IPS DF 6.9 (cell line): ENCODE results near the gene LRP5.
A peak's percentile ranks its signal among the peaks of the same experiment; 100 is the strongest.

Experiments
- DNase-seq: peaks from one replicate; pipeline ENCODE4 v3.0.0-alpha.2; 2013; ENCODE audit warnings: low read depth, low spot score
- H3K27ac ChIP-seq: one replicate; pipeline ENCODE4 v1.5.1; 2013; ENCODE audit warnings: low read length, control low read depth
- H3K27me3 ChIP-seq: 2 replicates; pipeline ENCODE4 v1.6.1; 2013; ENCODE audit warnings: mild to moderate bottlenecking, low read length; ENCODE audit not compliant: control insufficient read depth, insufficient read depth
- H3K36me3 ChIP-seq: 2 replicates; pipeline ENCODE4 v1.6.1; 2013; ENCODE audit warnings: low read length; ENCODE audit not compliant: control insufficient read depth, insufficient read depth
- H3K4me1 ChIP-seq: 2 replicates; pipeline ENCODE4 v1.6.1; 2013; ENCODE audit warnings: low read length; ENCODE audit not compliant: control insufficient read depth, insufficient read depth
- H3K4me3 ChIP-seq: 2 replicates; pipeline ENCODE4 v1.5.1; 2013; ENCODE audit warnings: mild to moderate bottlenecking, low read length
- H3K9me3 ChIP-seq: 2 replicates; pipeline ENCODE4 v1.6.1; 2013; ENCODE audit warnings: low read length, inconsistent platforms; ENCODE audit not compliant: control insufficient read depth, insufficient read depth
- WGBS: extraction: QIAGEN DNeasy Blood & Tissue Kit; methylation state at CpG from one replicate; pipeline ENCODE4 v1.1.7; 2013; ENCODE audit warnings: mixed read lengths, missing lambda C conversion rate; ENCODE audit not compliant: insufficient read length, insufficient coverage; 5-methylcytosine and 5-hydroxymethylcytosine counted together

Gene LRP5

DNA sequence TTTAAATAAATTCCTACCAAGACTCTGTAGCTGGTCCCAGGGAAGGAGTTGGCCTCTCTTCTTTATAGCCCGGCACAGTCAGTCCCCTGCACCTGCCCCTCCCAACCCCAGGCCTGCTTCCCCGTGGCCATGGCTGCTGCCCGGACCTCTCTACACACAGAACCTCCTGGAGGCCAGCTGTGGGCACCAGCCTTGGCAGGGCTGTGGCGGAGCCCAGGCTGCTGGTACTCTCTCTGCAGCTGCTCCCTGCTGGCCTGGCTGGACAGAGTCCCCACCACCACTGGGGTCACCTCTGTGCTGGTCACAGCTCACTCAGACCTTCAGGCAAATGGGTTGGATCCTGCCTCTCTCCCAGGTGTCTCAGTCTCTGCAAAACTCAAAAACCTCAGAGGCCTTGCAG is 69.3 kb downstream of the LRP5 start:
- no peaks in the 10 kb centered on the region; the same call in 1 of the 2 replicates for H3K4me1 ChIP-seq
- WGBS: no CpG with 5 or more reads among the region's 4 CpGs
- H3K27me3 ChIP-seq: no peaks in the 10 kb centered on the region
- no peak overlapping the region for H3K27ac ChIP-seq
- no peak overlapping the region for H3K4me3 ChIP-seq
- no peaks in the 10 kb centered on the region for H3K9me3 ChIP-seq
- H3K36me3 ChIP-seq: peaks cover 7% of the 10 kb centered on the region
- no peak for DNase-seq

GRCh38 chr11:68382358-68382998 is 70.1 kb downstream of the LRP5 start:
- WGBS: no CpG with 5 or more reads among the region's 16 CpGs
- H3K4me3 ChIP-seq: no peak overlapping the region
- no peak overlapping the region for H3K27ac ChIP-seq
- H3K4me1 ChIP-seq: no peaks in the 10 kb centered on the region; the same call in 1 of the 2 replicates
- H3K9me3 ChIP-seq: no peaks in the 10 kb centered on the region
- peaks cover 7% of the 10 kb centered on the region for H3K36me3 ChIP-seq
- no peak for DNase-seq
- H3K27me3 ChIP-seq: no peaks in the 10 kb centered on the region

GRCh38 chr11:68383976-68384501 is 71.6 kb downstream of the LRP5 start:
- Histone ChIP-seq H3K4me3 (no peak overlapping the region), H3K9me3 (no peaks in the 10 kb centered on the region), H3K27ac (no peak overlapping the region), H3K4me1 (no peaks in the 10 kb centered on the region; the same call in 1 of the 2 replicates), H3K27me3 (no peaks in the 10 kb centered on the region), H3K36me3 (peaks cover 7% of the 10 kb centered on the region)
- peak; percentile 60 for DNase-seq
- WGBS: no CpG with 5 or more reads among the region's 9 CpGs

DNA sequence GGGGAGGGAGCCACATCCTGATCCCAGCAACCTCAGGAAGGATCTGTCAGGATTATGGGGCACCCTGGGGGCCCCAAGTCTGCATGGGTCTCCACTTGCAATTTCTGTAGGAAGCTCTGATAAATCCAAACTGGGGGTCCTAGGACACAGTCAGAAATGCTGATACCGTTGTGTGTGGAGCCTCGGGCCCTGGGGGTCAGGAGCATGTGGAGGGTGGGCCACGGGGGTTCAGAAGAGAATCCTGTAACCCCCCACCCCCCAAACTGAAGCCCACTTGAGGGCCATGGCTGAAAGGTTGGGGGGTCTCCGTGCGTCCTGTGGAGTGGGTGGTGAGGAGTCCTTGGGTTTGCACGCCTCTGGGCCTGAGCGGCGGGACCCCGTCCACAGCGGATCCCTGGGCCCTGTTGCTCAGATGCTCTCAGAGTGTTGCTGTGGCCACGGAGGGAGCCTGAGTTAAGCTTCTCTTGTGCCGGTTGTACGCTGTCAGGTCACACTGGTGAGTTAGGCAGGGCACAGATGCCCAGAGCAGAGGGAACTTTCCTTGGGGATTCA is 72.2 kb downstream of the LRP5 start:
- Histone ChIP-seq H3K9me3 (no peaks in the 10 kb centered on the region), H3K4me1 (no peaks in the 10 kb centered on the region), H3K27me3 (no peaks in the 10 kb centered on the region)

DNA sequence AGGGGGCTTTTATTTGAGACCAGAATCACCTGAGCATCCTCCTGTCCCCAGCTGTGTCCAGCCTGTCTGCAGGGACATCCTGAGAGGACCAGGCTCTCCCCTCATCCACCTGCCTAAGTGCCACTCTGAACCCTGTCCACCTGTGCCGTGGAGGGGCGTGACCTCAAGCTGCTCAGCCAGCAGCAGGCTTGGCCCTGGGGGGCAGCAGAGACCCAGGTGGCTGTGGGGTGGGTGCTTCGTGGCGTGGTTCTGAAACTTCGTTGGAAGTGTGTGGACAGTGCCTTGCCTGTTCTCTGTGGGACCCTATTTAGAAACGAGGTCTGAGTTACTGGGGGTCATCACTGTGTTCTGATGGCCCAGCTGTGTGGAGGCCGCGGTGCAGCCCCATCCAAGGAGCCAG is 72.7 kb downstream of the LRP5 start:
- no peak for DNase-seq
- H3K27me3 ChIP-seq: no peaks in the 10 kb centered on the region
- no peak overlapping the region for H3K4me3 ChIP-seq
- WGBS: no CpG with 5 or more reads among the region's 8 CpGs
- H3K4me1 ChIP-seq: no peaks in the 10 kb centered on the region
- H3K27ac ChIP-seq: no peak overlapping the region
- no peaks in the 10 kb centered on the region for H3K9me3 ChIP-seq
- peaks cover 7% of the 10 kb centered on the region for H3K36me3 ChIP-seq

More for the DNA sequence above, 72.2 kb downstream of the LRP5 start:
- H3K4me3 ChIP-seq: no peak overlapping the region
- no CpG with 5 or more reads among the region's 13 CpGs for WGBS
- no peak overlapping the region for H3K27ac ChIP-seq
- peaks cover 7% of the 10 kb centered on the region for H3K36me3 ChIP-seq
- DNase-seq: no peak

GRCh38 chr11:68386331-68386978 is 74.1 kb downstream of the LRP5 start:
- H3K27ac ChIP-seq: no peak overlapping the region

GRCh38 chr11:68387840-68388239 is 75.4 kb downstream of the LRP5 start:
- no peaks in the 10 kb centered on the region for H3K27me3 ChIP-seq
- no peak for DNase-seq
- H3K4me1 ChIP-seq: no peaks in the 10 kb centered on the region
- H3K4me3 ChIP-seq: no peak overlapping the region
- H3K36me3 ChIP-seq: peaks cover 11% of the 10 kb centered on the region
- no peak overlapping the region for H3K27ac ChIP-seq
- no CpG with 5 or more reads among the region's 13 CpGs for WGBS
- H3K9me3 ChIP-seq: no peaks in the 10 kb centered on the region

More at GRCh38 chr11:68386331-68386978, 74.1 kb downstream of the LRP5 start:
- no peaks in the 10 kb centered on the region for H3K27me3 ChIP-seq
- H3K36me3 ChIP-seq: peaks cover 7% of the 10 kb centered on the region
- no peak overlapping the region for H3K4me3 ChIP-seq
- no peaks in the 10 kb centered on the region for H3K4me1 ChIP-seq
- DNase-seq: no peak
- H3K9me3 ChIP-seq: no peaks in the 10 kb centered on the region
- no CpG with 5 or more reads among the region's 52 CpGs for WGBS

GRCh38 chr11:68388595-68389198 is 76.3 kb downstream of the LRP5 start:
- H3K36me3 ChIP-seq: peaks cover 11% of the 10 kb centered on the region
- H3K9me3 ChIP-seq: no peaks in the 10 kb centered on the region
- 100% methylated on average over 4 of the region's 11 CpGs for WGBS
- no peak for DNase-seq
- H3K27ac ChIP-seq: no peak overlapping the region
- no peaks in the 10 kb centered on the region for H3K4me1 ChIP-seq
- H3K27me3 ChIP-seq: no peaks in the 10 kb centered on the region
- H3K4me3 ChIP-seq: no peak overlapping the region

GRCh38 chr11:68390315-68390714 is 77.9 kb downstream of the LRP5 start:
- Histone ChIP-seq H3K27me3 (no peaks in the 10 kb centered on the region), H3K36me3 (peaks cover 11% of the 10 kb centered on the region), H3K4me1 (no peaks in the 10 kb centered on the region), H3K27ac (no peak overlapping the region), H3K4me3 (no peak overlapping the region), H3K9me3 (no peaks in the 10 kb centered on the region)
- WGBS: no CpG with 5 or more reads among the region's 16 CpGs
- DNase-seq: no peak

- no peaks in the 10 kb centered on the region for H3K9me3 ChIP-seq
- H3K36me3 ChIP-seq: peaks cover 3% of the 10 kb centered on the region; the same call in 1 of the 2 replicates
- no peaks in the 10 kb centered on the region for H3K4me1 ChIP-seq
- no peak for DNase-seq
- no CpG with 5 or more reads among the region's 7 CpGs for WGBS
- no peaks in the 10 kb centered on the region for H3K27me3 ChIP-seq
- H3K4me3 ChIP-seq: no peak overlapping the region
- no peak overlapping the region for H3K27ac ChIP-seq
Measured at GRCh38 chr11:68392822-68393221, 80.4 kb downstream of the LRP5 start.
